HG02981 (cell line): ENCODE results near the gene OPCML.

Source experiments
- ATAC-seq: cut with Tn5 transposase; IDR thresholded peaks from one replicate; pipeline ENCODE4 v1.9.1; 2021; ENCODE audit warnings: mild to moderate bottlenecking, moderate library complexity; ENCODE audit not compliant: unreplicated experiment

Gene OPCML

DNA sequence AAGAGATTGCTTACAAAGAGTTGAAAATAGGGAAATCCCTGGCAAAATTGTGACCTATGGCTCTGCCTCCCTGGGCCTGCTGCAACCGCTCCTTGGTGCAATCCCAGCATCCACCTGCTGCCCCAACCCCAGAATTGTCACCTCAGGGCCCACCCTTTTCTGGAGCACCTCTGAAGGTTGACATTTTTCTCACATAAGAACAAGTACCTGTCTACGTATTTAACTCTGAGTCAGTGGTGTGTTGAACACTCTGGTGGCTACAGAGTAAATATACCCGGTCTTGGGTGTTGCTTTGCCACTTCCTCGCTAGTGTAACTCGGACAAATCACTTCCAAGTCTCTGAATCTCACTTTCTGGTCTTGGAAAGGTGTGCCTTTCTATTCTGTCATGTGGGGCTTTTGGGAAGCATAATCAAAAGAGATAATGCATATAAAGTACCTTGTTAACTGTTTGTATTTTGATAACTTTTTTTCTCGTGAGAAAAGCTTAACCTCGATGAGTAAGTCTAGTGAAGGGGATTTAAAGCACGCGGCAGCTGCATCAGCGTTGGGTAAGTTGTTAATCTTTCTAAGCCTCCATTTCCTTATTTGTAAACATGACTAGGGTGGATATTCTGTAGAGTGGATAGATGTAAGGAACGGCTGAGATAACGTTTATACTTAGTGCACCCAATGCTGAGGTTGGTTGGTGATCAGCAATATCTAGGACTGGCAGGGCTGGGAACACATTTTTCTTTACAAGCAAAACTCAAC lies 881.2 kb downstream of the OPCML start:
- no peak for ATAC-seq

DNA sequence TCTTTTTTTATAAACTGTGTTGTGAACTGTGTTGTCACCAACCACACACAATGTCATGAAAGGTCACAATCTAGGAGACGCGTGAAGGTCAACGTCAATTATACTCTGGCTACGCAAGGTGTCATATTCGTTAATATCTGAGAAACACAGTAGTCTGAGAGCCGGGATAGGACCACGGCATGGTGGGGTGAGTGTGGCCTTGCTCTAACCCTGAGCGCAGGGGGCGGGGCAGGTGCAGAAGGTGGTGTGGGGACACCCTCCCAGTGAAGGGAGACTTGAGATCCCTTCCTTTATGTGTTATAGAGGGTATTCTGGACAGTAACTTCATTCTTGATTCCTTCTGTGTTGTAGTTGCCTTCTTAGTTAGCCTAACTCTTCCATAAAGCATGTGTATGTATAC lies 883.0 kb downstream of the OPCML start:
- ATAC-seq: no peak

DNA sequence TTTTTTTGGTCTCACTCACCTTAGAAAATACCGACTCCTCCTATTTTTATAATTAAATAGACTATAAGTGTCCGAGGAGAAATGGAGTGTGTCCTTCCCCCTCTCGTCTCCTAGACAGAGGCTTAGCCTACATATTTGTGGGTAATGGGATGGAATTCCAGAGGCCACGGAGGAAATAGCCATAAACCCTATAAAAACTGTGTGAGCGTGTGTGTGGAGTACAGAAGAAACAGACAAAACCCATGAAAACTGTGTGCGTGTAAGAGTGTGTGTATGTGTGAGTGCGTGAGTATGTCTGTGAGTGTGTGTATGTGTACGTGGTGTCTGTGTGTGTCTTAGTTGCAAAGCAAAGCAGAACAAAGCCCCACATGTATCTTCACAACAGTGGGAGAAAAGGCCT lies 883.5 kb downstream of the OPCML start:
- no peak for ATAC-seq

DNA sequence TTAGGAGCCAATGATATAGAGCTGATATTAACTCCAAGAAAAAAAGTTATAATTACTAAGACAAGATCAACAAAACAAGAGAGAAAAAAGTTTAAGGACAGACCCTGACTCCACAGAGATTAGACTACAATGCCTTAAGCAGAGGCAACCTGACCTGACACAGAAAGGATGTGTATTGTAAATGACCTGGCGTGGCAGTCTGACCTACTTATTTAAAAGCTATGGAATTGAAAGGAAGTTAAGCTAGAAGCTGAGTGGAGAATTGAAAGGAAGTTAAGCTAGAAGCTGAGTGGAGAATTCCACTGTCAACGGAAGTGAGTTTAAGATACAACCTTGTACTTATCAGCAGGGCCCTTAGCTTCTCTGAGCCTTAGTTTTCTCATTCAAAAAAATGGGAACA lies 885.4 kb downstream of the OPCML start:
- no peak for ATAC-seq

DNA sequence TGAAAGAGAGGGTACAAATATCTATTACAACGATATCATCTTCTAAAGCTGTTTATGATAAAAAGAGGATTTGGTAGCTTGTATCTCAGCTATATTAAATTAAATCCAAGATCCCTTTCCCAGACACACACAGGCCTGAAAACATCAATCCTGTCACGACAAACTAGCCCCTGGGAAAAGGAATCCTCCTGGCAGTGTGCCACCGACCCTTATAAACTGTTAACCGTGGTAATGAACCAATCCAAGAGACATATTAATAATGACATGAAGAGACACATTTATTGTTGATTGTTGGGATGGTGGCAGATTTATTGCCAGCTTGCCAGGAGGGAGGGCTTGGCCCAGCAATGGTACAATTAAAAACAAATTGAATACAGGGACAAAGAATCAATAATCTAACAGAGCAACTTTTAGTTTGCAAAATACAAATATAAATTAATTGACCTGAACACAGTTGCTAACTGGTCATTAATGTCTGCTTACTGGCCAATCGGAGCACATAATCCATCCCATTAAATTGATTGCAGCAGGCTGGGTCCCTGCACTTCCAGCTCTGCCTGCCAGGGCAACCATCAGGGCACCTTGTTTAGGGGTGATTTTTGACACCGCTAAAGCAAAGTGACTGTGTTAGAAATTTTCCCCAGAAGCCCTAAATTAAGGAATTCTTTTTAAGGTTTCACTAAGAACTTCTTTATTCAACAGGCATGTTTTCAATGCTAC lies 887.6 kb downstream of the OPCML start:
- ATAC-seq: no peak

DNA sequence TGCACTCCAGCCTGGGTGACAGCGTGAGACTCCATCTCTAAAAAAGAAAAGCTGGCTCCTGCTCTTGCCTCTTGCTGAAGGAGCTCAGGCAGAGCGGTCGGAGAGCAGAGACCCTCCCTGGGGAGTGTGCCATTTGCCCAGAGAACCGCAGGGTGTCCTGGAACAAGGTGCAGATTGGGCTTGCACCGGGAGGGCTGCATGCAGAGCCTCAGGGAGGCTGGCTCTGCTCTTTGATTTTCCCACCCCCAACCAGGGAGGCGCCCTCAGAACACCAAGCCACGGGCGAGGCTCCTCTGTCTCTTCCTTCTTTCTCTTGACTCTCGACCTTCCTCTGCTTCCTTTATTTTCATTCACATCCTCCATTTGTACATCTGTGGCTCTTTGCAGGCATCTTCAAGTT lies 889.1 kb downstream of the OPCML start:
- ATAC-seq: no peak

DNA sequence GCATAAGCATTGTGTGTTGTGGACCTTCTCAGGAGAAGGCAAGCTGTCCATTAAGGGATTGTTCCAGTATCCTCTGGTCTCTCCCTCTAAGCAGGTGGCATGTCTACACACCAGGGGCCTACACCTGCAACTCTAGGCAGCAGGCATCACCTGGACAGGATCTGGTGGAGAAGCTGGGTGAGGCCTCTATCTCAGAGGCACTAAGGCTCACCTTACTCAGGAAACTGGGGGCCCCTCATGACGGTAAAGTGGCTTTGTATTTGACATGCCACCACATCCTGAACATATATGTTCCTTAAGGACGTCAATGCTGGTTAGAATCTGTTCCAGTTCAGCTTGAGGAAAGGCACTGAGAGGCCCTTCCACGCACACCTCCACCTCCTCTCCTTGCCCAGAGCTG lies 891.3 kb downstream of the OPCML start:
- ATAC-seq: no peak

- no peak for ATAC-seq
Observed at GRCh38 chr11:132639986-132640385, 892.3 kb downstream of the OPCML start.

GRCh38 chr11:132639403-132639802 lies 892.9 kb downstream of the OPCML start:
- ATAC-seq: no peak

DNA sequence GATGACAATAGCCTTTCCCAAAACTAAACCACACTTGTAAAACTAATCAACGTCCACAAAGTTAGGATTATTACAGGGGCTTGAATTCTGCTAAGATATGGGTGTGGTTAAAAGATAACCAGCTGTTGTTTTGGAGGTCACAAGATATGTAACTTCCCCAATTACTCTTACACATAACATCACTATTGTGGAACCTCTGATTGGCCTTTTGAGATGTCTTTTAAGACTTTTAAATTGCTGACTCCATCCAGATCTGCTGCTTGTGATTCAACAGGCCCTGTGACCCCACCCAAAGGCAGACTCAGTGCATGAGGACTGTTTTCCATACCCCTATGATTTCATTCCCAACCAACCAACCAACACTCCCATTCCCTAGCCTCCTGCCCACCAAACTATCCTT lies 893.9 kb downstream of the OPCML start:
- no peak for ATAC-seq

- ATAC-seq: no peak
Observed at GRCh38 chr11:132636523-132636922, 895.8 kb downstream of the OPCML start.

- no peak for ATAC-seq
Observed at GRCh38 chr11:132632641-132633124, 899.6 kb downstream of the OPCML start.

- no peak for ATAC-seq
Observed at GRCh38 chr11:132631989-132632388, 900.3 kb downstream of the OPCML start.

GRCh38 chr11:132627981-132628380 lies 904.3 kb downstream of the OPCML start:
- ATAC-seq: no peak

DNA sequence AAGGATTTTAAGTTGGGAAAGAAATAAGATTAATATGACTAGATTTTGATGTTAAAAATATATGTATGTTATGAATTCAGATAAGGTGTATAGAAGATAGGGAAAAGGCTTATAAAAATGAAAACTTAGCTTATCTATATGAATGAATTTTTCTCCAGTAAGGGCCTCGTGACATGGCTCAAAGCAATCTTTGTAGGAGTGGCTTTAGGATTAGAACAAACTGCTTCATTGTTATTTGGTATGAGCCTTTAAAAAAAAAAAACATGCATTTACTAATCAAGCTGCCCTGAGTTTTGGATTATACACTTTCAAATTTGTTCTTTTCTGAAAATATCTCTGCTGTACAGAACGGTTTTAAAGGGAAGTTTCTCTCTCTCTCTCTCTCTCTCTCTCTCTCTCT lies 905.9 kb downstream of the OPCML start:
- no peak for ATAC-seq

DNA sequence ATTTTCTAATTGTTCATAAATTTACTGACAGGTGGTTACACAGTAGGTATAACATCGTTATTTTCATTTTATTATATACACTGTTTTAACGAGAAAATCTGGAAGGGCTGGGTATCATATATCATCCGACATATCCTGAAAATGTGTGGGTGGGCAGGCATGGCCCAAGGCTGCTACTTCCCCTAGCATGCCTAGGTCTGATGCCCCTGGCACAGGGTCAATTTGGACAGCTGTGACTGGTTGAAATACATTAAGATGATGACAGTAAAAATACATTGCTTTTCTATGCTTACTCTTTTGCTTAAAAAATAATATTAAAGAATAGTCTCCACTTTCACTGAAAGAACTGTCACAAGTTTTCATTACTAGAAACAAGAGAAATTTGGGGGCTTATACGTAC lies 908.8 kb downstream of the OPCML start:
- no peak for ATAC-seq

DNA sequence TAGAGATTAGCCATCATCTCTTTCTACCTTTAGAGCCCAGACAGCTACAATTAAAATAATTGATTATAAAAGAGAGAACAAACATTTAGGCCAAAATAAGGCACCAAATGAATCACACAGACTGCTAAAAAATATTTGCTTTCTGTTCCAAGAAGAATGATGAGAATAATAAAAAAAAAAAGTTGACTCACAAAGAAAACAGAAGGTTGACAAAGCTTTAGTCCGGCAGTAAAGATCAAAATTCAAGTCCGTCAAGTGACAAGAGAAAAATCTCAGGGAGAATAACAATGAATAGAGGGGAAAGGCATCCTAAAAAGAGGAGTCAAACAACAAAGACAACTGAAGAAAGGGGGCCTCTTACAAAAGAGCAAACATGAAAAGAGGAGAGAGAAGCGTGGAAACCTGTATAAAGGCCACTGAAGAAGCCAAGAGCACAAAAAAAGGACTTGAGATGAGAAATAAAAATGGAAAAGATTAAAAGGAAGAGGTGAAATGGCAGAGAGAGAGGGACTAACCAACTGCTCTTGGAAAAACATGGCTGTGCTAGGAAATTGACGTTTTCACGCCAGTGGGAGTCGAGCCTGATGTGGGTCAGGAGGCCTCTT lies 910.2 kb downstream of the OPCML start:
- no peak for ATAC-seq

DNA sequence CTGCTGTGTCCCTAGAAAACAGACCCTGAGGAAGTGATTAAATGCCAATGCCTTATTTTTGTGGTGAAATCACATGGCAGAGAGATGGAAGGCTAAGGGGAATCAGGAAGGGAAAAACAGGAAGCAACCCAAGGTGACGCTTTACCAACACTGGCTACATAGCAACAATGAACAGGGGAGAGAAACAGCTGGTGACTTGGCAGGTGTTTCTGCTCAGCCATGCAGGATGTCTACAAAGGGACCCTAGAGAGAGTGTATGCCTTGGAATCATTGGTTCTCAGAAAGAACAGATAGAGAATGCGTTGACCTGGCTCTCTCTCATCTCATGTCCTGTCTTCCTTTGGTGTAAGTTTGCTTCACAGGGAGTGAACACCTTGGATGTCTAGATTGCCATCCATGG lies 911.9 kb downstream of the OPCML start:
- ATAC-seq: no peak

DNA sequence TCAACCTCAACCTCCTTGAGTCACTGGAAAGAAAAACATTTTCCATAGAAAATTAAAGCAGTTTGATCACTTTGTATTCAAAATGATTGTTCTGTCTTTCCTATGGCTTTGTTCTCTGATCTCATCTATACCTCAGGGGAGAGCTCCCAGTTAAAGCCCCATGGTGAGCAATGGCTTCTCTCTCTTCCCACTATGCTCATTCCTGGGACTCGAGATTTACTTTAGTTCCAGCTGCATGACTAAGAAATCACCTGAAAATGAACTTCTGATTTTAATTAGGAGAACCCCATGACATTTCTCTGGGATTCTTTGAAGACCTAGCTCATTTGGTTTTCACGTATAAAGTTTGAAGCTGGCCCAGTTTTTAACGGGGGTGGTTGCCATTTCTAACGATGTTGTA lies 921.5 kb downstream of the OPCML start:
- no peak for ATAC-seq

- no peak for ATAC-seq
Observed at GRCh38 chr11:132610216-132610615, 922.1 kb downstream of the OPCML start.

GRCh38 chr11:132607575-132607974 lies 924.7 kb downstream of the OPCML start:
- ATAC-seq: no peak
